K562 (cell line): ENCODE results near the gene LETM1. TPM values are rescaled to one million over a fixed set of nuclear protein-coding genes. Genes with fewer than 3 reads are reported as not detected.
A peak's percentile ranks its signal among the peaks of the same experiment; 100 is the strongest.

ENCODE experiments used
- ATF7 ChIP-seq: fragments of 450-650 bp; IDR thresholded peaks from 2 replicates; pipeline ENCODE4 v1.7.1; 2014; ENCODE audit warnings: mild to moderate bottlenecking, moderate library complexity
- CREB3 ChIP-seq: fragments of 450-650 bp; conservative IDR thresholded peaks from 2 replicates; pipeline ENCODE4 v1.6.1; 2016; ENCODE audit warnings: missing genetic modification characterization, low read depth, mild to moderate bottlenecking, missing compliant biosample characterization, moderate library complexity
- CUX1 ChIP-seq: fragments of 200-800 bp; sonication (Bioruptor generic); IDR thresholded peaks from 2 replicates; pipeline ENCODE4 v1.6.1; 2016; ENCODE audit warnings: missing genetic modification characterization, missing compliant biosample characterization
- DEAF1 ChIP-seq: fragments of 450-650 bp; formaldehyde crosslinking; IDR thresholded peaks from 2 replicates; pipeline ENCODE4 v1.4.0; 2020; ENCODE audit warnings: mild to moderate bottlenecking, moderate library complexity
- ESRRA ChIP-seq: fragments of 450-650 bp; IDR thresholded peaks from 2 replicates; pipeline ENCODE4 v1.6.1; 2014; ENCODE audit warnings: low read depth, mild to moderate bottlenecking, moderate library complexity, borderline replicate concordance
- HMGN3 ChIP-seq: IDR thresholded peaks from 2 replicates; pipeline ENCODE4 v1.6.1; 2011; ENCODE audit warnings: borderline replicate concordance, low read depth, mild to moderate bottlenecking, mixed read lengths, low read length; ENCODE audit not compliant: insufficient read length; ENCODE audit errors: extremely low read depth
- MYNN ChIP-seq, 2 experiments: sonication (generic); formaldehyde crosslinking in 1 of 2; IDR thresholded peaks; 2 replicates each; pipeline versions ENCODE4 v1.5.0 to v1.6.1; 2016 to 2020; ENCODE audit warnings: antibody characterized with exemption in 1 of 2, missing genetic modification reagents in 1 of 2
- NKRF ChIP-seq: fragments of 450-650 bp; IDR thresholded peaks from 2 replicates; pipeline ENCODE4 v1.6.1; 2016; ENCODE audit warnings: borderline replicate concordance
- SNRNP70 ChIP-seq: fragments of 200-400 bp; formaldehyde crosslinking; optimal IDR thresholded peaks from 2 replicates; pipeline ENCODE3; 2017; ENCODE audit warnings: low read depth, low read length
- SUPT5H ChIP-seq: fragments of 450-650 bp; IDR thresholded peaks from 2 replicates; pipeline ENCODE4 v1.6.1; 2016
- ZNF592 ChIP-seq: fragments of 450-650 bp; IDR thresholded peaks from 2 replicates; pipeline ENCODE4 v1.6.1; 2017; ENCODE audit warnings: antibody characterized with exemption, mild to moderate bottlenecking
- polyA plus RNA-seq, 8 experiments: library from polyadenylated mRNA; depleted of rRNA in 4 of 8; stranded (reverse) in 5 of 8; unstranded in 3 of 8; fragments of >200 nt; fragmentation: Nextera tagmentation in 2 of 8; fragmentation: Illumina TruSeq in 1 of 8; extraction: Ambion mirVana in 2 of 8; extraction: Trizol in 1 of 8; gene quantifications; 2 replicates each; pipeline versions ENCODE4 v1.2.1 to v1.2.3, GENCODE V29; 2011 to 2014; ENCODE audit warnings: inconsistent platforms in 1 of 8, missing spikeins in 1 of 8
- total RNA-seq, 7 experiments: library from RNA; depleted of rRNA in 6 of 7; stranded (reverse); fragments of >200 nt in 6 of 7; fragmentation: Illumina TruSeq in 2 of 7; extraction: Trizol in 2 of 7; gene quantifications; 2 replicates each; pipeline versions ENCODE4 v1.2.1 to v1.2.3, GENCODE V29; 2011 to 2021; ENCODE audit warnings: low replicate concordance in 1 of 7

Gene LETM1
- total and polyA plus RNA-seq, 9 of the 15 experiments (the other 6 are each of a cell fraction or from before 2014, with no cell fraction given): 3.9 to 109 (median 35.0) TPM

GRCh38 chr4:1809754-1810502 lies 46.0 kb downstream of the LETM1 start (continued):
- TF ChIP-seq CUX1 (CRISPR knock-in tag): no peak
- TF ChIP-seq MYNN (IDR thresholded peaks at IDR 0.05): peak; percentile 65; the same call in 1 of the 2 replicates
- no peak for TF ChIP-seq MYNN (CRISPR knock-in tag; IDR thresholded peaks at IDR 0.05)
- peak; percentile 25; the same call in 1 of the 2 replicates for TF ChIP-seq SUPT5H
- 0 out of 2 replicates have a peak, but pooled peaks have one; percentile 40 for TF ChIP-seq ATF7
- TF ChIP-seq SNRNP70: no peak
- no peak for TF ChIP-seq CREB3
- TF ChIP-seq HMGN3: peak; percentile 43
- TF ChIP-seq DEAF1 (CRISPR knock-in tag): peak; percentile 82
- no peak for TF ChIP-seq ZNF592
- TF ChIP-seq ESRRA: no peak
- no peak for TF ChIP-seq NKRF
